ENCODE results near the gene PAK4. TPM values are rescaled to one million over a fixed set of nuclear protein-coding genes. Genes with fewer than 3 reads are reported as not detected.

Gene PAK4
- total RNA-seq, 2 experiments from 2014 or later = 2.7 to 6.3 TPM

GRCh38 chr19:39103151-39103550, 22.4 kb upstream of the PAK4 start:
- no peaks in the 10 kb centered on the region for H3K36me3 ChIP-seq (ENCODE audit: insufficient read depth, low read length)
- H3K27ac ChIP-seq (ENCODE audit: low read depth in 1 of 2, low read length in 2 of 2) = no peak overlapping the region
- TF ChIP-seq CTCF (IDR thresholded peaks at IDR 0.05) = no peak
- ChIA-PET CTCF (no interaction called here), POLR2A (no interaction called here)
- no peaks in the 10 kb centered on the region for H3K9me3 Mint-ChIP-seq
- H3K4me1 ChIP-seq (ENCODE audit: insufficient read depth, low read length) = peaks cover 2% of the 10 kb centered on the region
- no peak overlapping the region for H3K4me3 Mint-ChIP-seq
- DNase-seq = no peak
- H3K27me3 ChIP-seq (ENCODE audit: control insufficient read depth in 1 of 2, insufficient read depth in 2 of 2, low read length in 2 of 2) = peaks cover 9 to 12% of the 10 kb centered on the region in 2 experiments
- peaks cover 20% of the 10 kb centered on the region for H3K27me3 Mint-ChIP-seq
- no peak overlapping the region for H3K4me3 ChIP-seq (ENCODE audit: low read length)
- no peaks in the 10 kb centered on the region for H3K36me3 Mint-ChIP-seq (ENCODE audit: low read depth)
- H3K9me3 ChIP-seq (ENCODE audit: control insufficient read depth in 1 of 2, insufficient read depth in 1 of 2, low read length in 2 of 2) = peaks cover 0 to 6% of the 10 kb centered on the region in 2 experiments
- no peak overlapping the region for H3K27ac Mint-ChIP-seq
- intact Hi-C loops (cut with DNase I, micrococcal nuclease) = no loop called here
- H3K4me1 Mint-ChIP-seq (ENCODE audit: low read depth) = no peaks in the 10 kb centered on the region
- ATAC-seq (ENCODE audit: poor library complexity) = no peak

- TF ChIP-seq CTCF (IDR thresholded peaks at IDR 0.05) = no peak
- no peaks in the 10 kb centered on the region for H3K4me1 ChIP-seq (ENCODE audit: insufficient read depth, low read length)
- peaks cover 11% of the 10 kb centered on the region for H3K27me3 Mint-ChIP-seq
- CTCF ChIA-PET = no interaction called here
- POLR2A ChIA-PET = no interaction called here
- no peak overlapping the region for H3K4me3 Mint-ChIP-seq
- intact Hi-C loops (cut with DNase I, micrococcal nuclease) = no loop called here
- no peaks in the 10 kb centered on the region for H3K9me3 Mint-ChIP-seq
- H3K36me3 Mint-ChIP-seq (ENCODE audit: low read depth) = no peaks in the 10 kb centered on the region
- no peak overlapping the region for H3K27ac ChIP-seq (ENCODE audit: low read depth in 1 of 2, low read length in 2 of 2)
- no peak for ATAC-seq (ENCODE audit: poor library complexity)
- no peaks in the 10 kb centered on the region for H3K4me1 Mint-ChIP-seq (ENCODE audit: low read depth)
- H3K4me3 ChIP-seq (ENCODE audit: low read length) = no peak overlapping the region
- H3K36me3 ChIP-seq (ENCODE audit: insufficient read depth, low read length) = no peaks in the 10 kb centered on the region
- no peak for DNase-seq
- no peak overlapping the region for H3K27ac Mint-ChIP-seq
- H3K9me3 ChIP-seq (ENCODE audit: control insufficient read depth in 1 of 2, insufficient read depth in 1 of 2, low read length in 2 of 2) = no peaks in the 10 kb centered on the region
- H3K27me3 ChIP-seq (ENCODE audit: control insufficient read depth in 1 of 2, insufficient read depth in 2 of 2, low read length in 2 of 2) = peaks cover 2 to 4% of the 10 kb centered on the region in 2 experiments
Measured at GRCh38 chr19:39104186-39104596, 21.4 kb upstream of the PAK4 start.

GRCh38 chr19:39106194-39106593, 19.4 kb upstream of the PAK4 start:
- no peak for TF ChIP-seq CTCF (IDR thresholded peaks at IDR 0.05)
- Mint-ChIP-seq H3K9me3 (no peaks in the 10 kb centered on the region), H3K27me3 (peaks cover 8% of the 10 kb centered on the region), H3K4me3 (no peak overlapping the region), H3K36me3 (ENCODE audit: low read depth) (no peaks in the 10 kb centered on the region), H3K27ac (no peak overlapping the region), H3K4me1 (ENCODE audit: low read depth) (peaks cover 4% of the 10 kb centered on the region)
- ATAC-seq (ENCODE audit: poor library complexity) (no peak), DNase-seq (no peak)
- Histone ChIP-seq H3K9me3 (ENCODE audit: control insufficient read depth in 1 of 2, insufficient read depth in 1 of 2, low read length in 2 of 2) (no peaks in the 10 kb centered on the region), H3K27me3 (ENCODE audit: control insufficient read depth in 1 of 2, insufficient read depth in 2 of 2, low read length in 2 of 2) (no peaks in the 10 kb centered on the region), H3K4me3 (ENCODE audit: low read length) (no peak overlapping the region), H3K36me3 (ENCODE audit: insufficient read depth, low read length) (no peaks in the 10 kb centered on the region), H3K4me1 (ENCODE audit: insufficient read depth, low read length) (peaks cover 4% of the 10 kb centered on the region), H3K27ac (ENCODE audit: low read depth in 1 of 2, low read length in 2 of 2) (no peak overlapping the region)
- ChIA-PET CTCF (no interaction called here), POLR2A (no interaction called here)
- intact Hi-C loops (cut with DNase I, micrococcal nuclease) = no loop called here

Measured in CD4-positive, alpha-beta T cell (primary cell).